Neuronal stem cell (in vitro differentiated cells): ENCODE measurements around the gene HDAC4.

ENCODE experiments used
- DNase-seq: peaks from one replicate; pipeline ENCODE4 v3.0.0-alpha.2; 2013; ENCODE audit warnings: low spot score
- H2AFZ ChIP-seq: one replicate; pipeline ENCODE4 v1.6.1; 2013; ENCODE audit warnings: mild to moderate bottlenecking, low read length, inconsistent platforms
- H2AK5ac ChIP-seq: 2 replicates; pipeline ENCODE4 v1.6.1; 2013; ENCODE audit warnings: low read depth, mild to moderate bottlenecking, inconsistent platforms, low read length, moderate library complexity, mixed read lengths
- H2BK120ac ChIP-seq: 2 replicates; pipeline ENCODE4 v1.6.1; 2013; ENCODE audit warnings: low read depth, mild to moderate bottlenecking, inconsistent platforms, low read length, moderate library complexity, mixed read lengths
- H2BK12ac ChIP-seq: one replicate; pipeline ENCODE4 v1.6.1; 2013; ENCODE audit warnings: low read length, inconsistent platforms
- H2BK15ac ChIP-seq: 2 replicates; pipeline ENCODE4 v1.6.1; 2013; ENCODE audit warnings: mild to moderate bottlenecking, low read length, inconsistent platforms, mixed read lengths
- H2BK5ac ChIP-seq: one replicate; pipeline ENCODE4 v1.6.1; 2013; ENCODE audit warnings: inconsistent platforms, mild to moderate bottlenecking, low read length, moderate library complexity
- H3K14ac ChIP-seq: one replicate; pipeline ENCODE4 v1.6.1; 2013; ENCODE audit warnings: low read length, inconsistent platforms
- H3K18ac ChIP-seq: 2 replicates; pipeline ENCODE4 v1.6.1; 2013; ENCODE audit warnings: low read length, inconsistent platforms
- H3K23ac ChIP-seq: 2 replicates; pipeline ENCODE4 v1.6.1; 2013; ENCODE audit warnings: low read depth, mild to moderate bottlenecking, mixed read lengths, low read length, inconsistent platforms; ENCODE audit not compliant: poor library complexity
- H3K27ac ChIP-seq: replicated peaks from 3 replicates; pipeline ENCODE4 v1.5.1; 2013; ENCODE audit warnings: low read length, inconsistent platforms
- H3K27me3 ChIP-seq, 3 experiments: 2 replicates each; pipeline ENCODE4 v1.6.1; 2013; ENCODE audit warnings: low read length in 3 of 3, mild to moderate bottlenecking in 2 of 3, inconsistent platforms in 1 of 3, low read depth in 1 of 3, mixed read lengths in 1 of 3, moderate library complexity in 1 of 3; ENCODE audit not compliant: control insufficient read depth in 3 of 3, insufficient read depth in 3 of 3
- H3K36me3 ChIP-seq, 2 donors: replicated peaks in 1 of 2; 2 replicates each; pipeline ENCODE4 v1.6.1; 2013; ENCODE audit warnings: low read length in 2 of 2; ENCODE audit not compliant: control insufficient read depth in 2 of 2, insufficient read depth in 2 of 2
- H3K4ac ChIP-seq: 2 replicates; pipeline ENCODE4 v1.6.1; 2013; ENCODE audit warnings: inconsistent platforms, mild to moderate bottlenecking, low read length, moderate library complexity
- H3K4me1 ChIP-seq, 2 donors: 1 replicate in 1 of 2; 2 replicates in 1 of 2; pipeline ENCODE4 v1.6.1; 2013; ENCODE audit warnings: low read length in 2 of 2, low read depth in 1 of 2; ENCODE audit not compliant: control insufficient read depth in 2 of 2, insufficient read depth in 1 of 2
- H3K4me2 ChIP-seq: one replicate; pipeline ENCODE4 v1.6.1; 2013; ENCODE audit warnings: mild to moderate bottlenecking, low read length, inconsistent platforms; ENCODE audit not compliant: insufficient read depth, poor library complexity, severe bottlenecking
- H3K4me3 ChIP-seq, 2 donors: 2 replicates each; pipeline ENCODE4 v1.5.1; 2013; ENCODE audit warnings: low read length in 2 of 2, mild to moderate bottlenecking in 2 of 2, inconsistent platforms in 1 of 2, moderate library complexity in 1 of 2
- H3K79me1 ChIP-seq: one replicate; pipeline ENCODE4 v1.6.1; 2013; ENCODE audit warnings: low read depth, mild to moderate bottlenecking, inconsistent platforms, low read length, moderate library complexity
- H3K9ac ChIP-seq: one replicate; pipeline ENCODE4 v1.6.1; 2013; ENCODE audit warnings: mild to moderate bottlenecking, low read depth, low read length, inconsistent platforms; ENCODE audit not compliant: poor library complexity
- H3K9me3 ChIP-seq, 2 donors: replicated peaks in 1 of 2; 2 replicates each; pipeline versions ENCODE3 to v1.6.1; 2013; ENCODE audit warnings: low read length in 2 of 2, mild to moderate bottlenecking in 2 of 2, inconsistent platforms in 1 of 2, low read depth in 1 of 2, mixed read lengths in 1 of 2, moderate library complexity in 1 of 2; ENCODE audit not compliant: control insufficient read depth in 2 of 2, insufficient read depth in 1 of 2
- H4K8ac ChIP-seq: one replicate; pipeline ENCODE4 v1.6.1; 2013; ENCODE audit warnings: low read depth, mild to moderate bottlenecking, inconsistent platforms, low read length, moderate library complexity
- H4K91ac ChIP-seq: one replicate; pipeline ENCODE4 v1.6.1; 2013; ENCODE audit warnings: low read length, low read depth, mild to moderate bottlenecking, inconsistent platforms; ENCODE audit not compliant: poor library complexity
- WGBS, 2 donors: extraction: QIAGEN DNeasy Blood & Tissue Kit; methylation state at CpG; one replicate each; pipeline ENCODE4 v1.1.7; 2013; ENCODE audit warnings: missing lambda C conversion rate in 2 of 2, mixed read lengths in 1 of 2; ENCODE audit not compliant: insufficient read length in 2 of 2, insufficient replicate concordance in 1 of 2; ENCODE audit errors: extremely low coverage in 2 of 2; 5-methylcytosine and 5-hydroxymethylcytosine counted together

The HDAC4 gene

DNA sequence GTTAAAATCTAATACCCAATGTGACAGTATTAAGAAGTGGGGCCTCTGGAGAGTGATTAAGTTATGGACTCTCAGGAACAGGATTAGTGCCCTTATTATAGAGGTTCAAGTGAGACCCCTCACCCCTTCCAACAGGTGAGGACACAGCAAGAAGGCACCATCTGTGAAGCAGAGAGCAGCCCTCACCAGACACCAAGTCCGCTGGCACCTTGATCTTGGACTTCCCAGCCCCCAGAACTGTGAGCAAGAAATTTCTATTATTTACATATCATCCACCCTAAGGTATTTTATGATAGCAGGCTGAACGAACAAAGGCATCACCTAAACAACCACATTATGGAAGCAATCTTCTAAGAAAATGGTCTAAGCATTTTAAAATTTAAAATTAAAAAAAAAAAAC is 59.0 kb downstream of the HDAC4 start:
- H2BK15ac ChIP-seq: no peak overlapping the region
- H2AFZ ChIP-seq: no peak overlapping the region
- H3K27me3 ChIP-seq: no peaks in the 10 kb centered on the region
- WGBS, 2 donors: no CpG with 5 or more reads among the region's 2 CpGs
- H2AK5ac ChIP-seq: no peak overlapping the region
- H3K79me1 ChIP-seq: peaks cover 30% of the 10 kb centered on the region
- no peak overlapping the region for H3K4ac ChIP-seq
- H3K27ac ChIP-seq: no peak overlapping the region
- H3K18ac ChIP-seq: no peak overlapping the region
- DNase-seq: no peak
- H3K4me1 ChIP-seq: peaks cover 0 to 1% of the 10 kb centered on the region in 2 donors
- no peak overlapping the region for H4K8ac ChIP-seq
- no peak overlapping the region for H4K91ac ChIP-seq
- H2BK120ac ChIP-seq: no peak overlapping the region
- H3K9ac ChIP-seq: no peak overlapping the region
- peaks cover 5 to 11% of the 10 kb centered on the region in 2 donors for H3K9me3 ChIP-seq
- no peak overlapping the region for H3K23ac ChIP-seq
- no peak overlapping the region for H3K4me3 ChIP-seq
- H3K36me3 ChIP-seq: peaks cover 2 to 20% of the 10 kb centered on the region in 2 donors
- H2BK12ac ChIP-seq: no peak overlapping the region
- H3K14ac ChIP-seq: no peak overlapping the region
- no peak overlapping the region for H2BK5ac ChIP-seq
- no peak overlapping the region for H3K4me2 ChIP-seq

DNA sequence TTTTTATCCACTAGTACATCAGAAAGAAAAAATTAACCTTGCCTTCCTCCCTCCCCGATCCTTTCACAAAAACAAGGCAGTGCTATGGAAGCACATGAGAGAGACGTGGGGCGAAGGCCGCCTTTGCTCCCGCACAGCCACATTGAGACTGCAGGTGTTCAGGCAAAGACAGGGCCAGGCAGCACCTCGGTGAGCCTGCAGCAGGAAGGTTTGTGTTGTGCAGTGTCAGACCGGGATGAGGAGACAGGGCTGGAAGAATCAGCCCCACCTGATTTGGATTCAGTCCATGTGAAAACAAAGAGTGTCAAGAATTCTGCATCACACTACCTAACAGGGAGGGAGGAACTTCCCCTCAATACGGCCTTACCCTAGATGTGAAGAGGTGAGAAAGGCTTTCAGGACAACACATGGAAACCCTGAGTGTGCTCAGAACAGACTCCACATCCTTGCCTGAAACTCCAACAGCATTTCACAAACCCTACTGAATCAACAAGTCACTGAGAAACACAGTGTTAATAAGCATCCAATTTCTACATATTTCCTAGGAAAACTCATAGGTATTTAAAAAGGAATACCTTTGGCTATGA is 59.6 kb downstream of the HDAC4 start:
- no peak overlapping the region for H2BK15ac ChIP-seq
- H2BK120ac ChIP-seq: no peak overlapping the region
- H3K79me1 ChIP-seq: peaks cover 32% of the 10 kb centered on the region
- no peak overlapping the region for H2BK12ac ChIP-seq
- H3K18ac ChIP-seq: no peak overlapping the region
- no peak overlapping the region for H4K8ac ChIP-seq
- WGBS, 2 donors: no CpG with 5 or more reads among the region's 8 CpGs
- no peaks in the 10 kb centered on the region for H3K27me3 ChIP-seq
- H3K9me3 ChIP-seq: peaks cover under 1 to 11% of the 10 kb centered on the region in 2 donors
- no peak overlapping the region for H3K27ac ChIP-seq
- no peak overlapping the region for H3K14ac ChIP-seq
- H3K36me3 ChIP-seq: peaks cover 2 to 20% of the 10 kb centered on the region in 2 donors
- no peak overlapping the region for H2AK5ac ChIP-seq
- no peak overlapping the region for H3K4me2 ChIP-seq
- H4K91ac ChIP-seq: no peak overlapping the region
- H3K9ac ChIP-seq: no peak overlapping the region
- peaks cover 0 to 1% of the 10 kb centered on the region in 2 donors for H3K4me1 ChIP-seq
- H3K4ac ChIP-seq: no peak overlapping the region
- H2BK5ac ChIP-seq: no peak overlapping the region
- H3K23ac ChIP-seq: no peak overlapping the region
- DNase-seq: no peak
- no peak overlapping the region for H2AFZ ChIP-seq
- H3K4me3 ChIP-seq: no peak overlapping the region

DNA sequence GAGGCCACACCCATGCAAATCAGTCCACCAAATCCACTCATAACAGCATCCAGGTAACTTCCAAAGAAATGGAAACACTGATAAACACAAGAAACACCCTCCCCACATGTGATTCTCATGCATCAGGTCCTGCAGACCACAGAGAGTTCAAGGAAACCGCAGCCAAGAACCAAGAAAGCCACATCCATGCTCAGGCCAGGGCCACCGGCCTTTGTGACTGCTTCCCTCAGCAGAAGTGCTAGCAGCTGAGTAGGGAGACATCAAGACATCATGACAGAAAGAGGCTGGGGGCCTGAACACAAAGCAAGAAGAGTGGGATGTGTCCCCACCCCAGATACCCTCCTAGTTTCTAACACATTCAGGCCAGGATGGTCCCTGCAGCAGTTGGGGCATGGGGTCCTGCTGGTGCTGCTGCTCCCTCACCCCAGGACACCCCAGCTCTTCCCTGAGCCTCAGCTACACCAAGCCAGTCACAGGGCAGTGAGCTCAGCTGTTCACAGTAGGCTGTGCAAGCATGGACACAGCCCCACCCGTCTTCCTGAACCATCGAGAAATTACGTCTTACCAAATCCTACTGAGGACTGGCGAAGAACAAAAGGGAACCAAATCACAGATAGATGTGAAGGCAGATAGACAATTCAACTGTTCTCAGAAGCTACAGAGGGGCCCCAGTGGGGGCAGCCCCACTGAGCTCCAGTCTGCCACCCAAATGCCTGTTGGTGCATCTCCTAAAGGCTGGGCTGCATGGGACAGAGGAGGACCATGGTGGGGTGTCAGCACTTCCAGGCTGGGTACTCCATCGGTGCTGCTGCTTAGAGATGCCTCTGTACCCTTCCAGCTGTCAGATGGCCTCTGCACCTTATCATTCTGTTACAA is 60.9 kb downstream of the HDAC4 start:
- Histone ChIP-seq H3K36me3 (peaks cover 2 to 20% of the 10 kb centered on the region in 2 donors), H3K18ac (peak overlapping the region; percentile 71), H2BK15ac (no peak overlapping the region), H3K23ac (peak overlapping the region; percentile 10), H3K9ac (no peak overlapping the region), H4K8ac (no peak overlapping the region), H2BK120ac (no peak overlapping the region), H3K4me2 (no peak overlapping the region), H3K27ac (no peak overlapping the region), H3K4me1 (peaks cover 0 to 1% of the 10 kb centered on the region in 2 donors), H2BK12ac (no peak overlapping the region), H3K4ac (no peak overlapping the region), H3K14ac (no peak overlapping the region), H2AFZ (no peak overlapping the region), H4K91ac (no peak overlapping the region), H2AK5ac (peak overlapping the region; percentile 9), H2BK5ac (no peak overlapping the region), H3K27me3 (no peaks in the 10 kb centered on the region), H3K4me3 (no peak overlapping the region), H3K9me3 (peaks cover 0 to 11% of the 10 kb centered on the region in 2 donors), H3K79me1 (peaks cover 22% of the 10 kb centered on the region)
- no peak for DNase-seq
- no CpG with 5 or more reads among the region's 7 CpGs for WGBS, 2 donors

DNA sequence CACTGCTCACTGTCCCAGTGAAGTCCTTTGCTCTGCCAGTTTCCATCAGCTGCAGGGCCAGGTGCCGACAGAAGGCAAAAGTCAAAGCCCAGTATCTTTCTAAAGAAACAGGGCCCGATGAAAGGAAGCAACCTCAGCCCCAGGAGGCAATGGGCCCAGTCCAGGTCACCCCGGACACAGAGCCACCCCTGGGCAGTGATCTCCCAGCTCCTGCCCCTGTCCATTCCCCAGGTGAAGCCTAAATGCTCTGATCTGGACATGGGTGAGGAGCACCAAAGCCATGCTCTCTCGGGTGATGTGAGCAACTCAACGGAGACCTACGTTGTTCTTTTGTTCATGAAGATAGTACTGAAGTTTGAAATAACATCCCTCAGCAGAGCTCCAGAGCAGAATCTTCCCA is 61.6 kb downstream of the HDAC4 start:
- WGBS, 2 donors: no CpG with 5 or more reads among the region's 6 CpGs

More for the DNA sequence above, 61.6 kb downstream of the HDAC4 start:
- H2AK5ac ChIP-seq: no peak overlapping the region
- H3K4me1 ChIP-seq: peaks cover 0 to 1% of the 10 kb centered on the region in 2 donors
- H3K23ac ChIP-seq: no peak overlapping the region
- no peak overlapping the region for H2AFZ ChIP-seq
- H3K4me3 ChIP-seq: no peak overlapping the region
- peaks cover 0 to 11% of the 10 kb centered on the region in 2 donors for H3K9me3 ChIP-seq
- peaks cover 2 to 13% of the 10 kb centered on the region in 2 donors for H3K36me3 ChIP-seq
- DNase-seq: no peak
- no peak overlapping the region for H3K14ac ChIP-seq
- H2BK5ac ChIP-seq: peak overlapping the region; percentile 76
- no peak overlapping the region for H4K91ac ChIP-seq
- no peaks in the 10 kb centered on the region for H3K27me3 ChIP-seq
- H3K79me1 ChIP-seq: peaks cover 22% of the 10 kb centered on the region
- H3K9ac ChIP-seq: no peak overlapping the region
- H2BK12ac ChIP-seq: no peak overlapping the region
- no peak overlapping the region for H2BK120ac ChIP-seq
- no peak overlapping the region for H2BK15ac ChIP-seq
- H3K4me2 ChIP-seq: no peak overlapping the region
- H4K8ac ChIP-seq: no peak overlapping the region
- no peak overlapping the region for H3K27ac ChIP-seq
- H3K18ac ChIP-seq: no peak overlapping the region
- no peak overlapping the region for H3K4ac ChIP-seq
